CD4-positive, alpha-beta T cell (primary cell): ENCODE measurements around the gene MFAP3. TPM values are rescaled to one million over a fixed set of nuclear protein-coding genes. Genes with fewer than 3 reads are reported as not detected.

ENCODE experiments used
- ATAC-seq: fragments of 200-7000 bp; cut with Tn5 transposase; one replicate; pipeline ENCODE4 v1.10.0; 2022; ENCODE audit warnings: mild to moderate bottlenecking; ENCODE audit not compliant: poor library complexity
- CTCF ChIA-PET: fragments of 350-600 bp; sonication (Branson Sonifier 250); formaldehyde crosslinking; loops from one replicate; lab custom pipeline; 2021; ENCODE audit warnings: antibody characterized with exemption, inconsistent platforms; lab: Charles Lee
- POLR2A ChIA-PET: fragments of 350-600 bp; sonication (Branson Sonifier 250); formaldehyde crosslinking; loops from one replicate; lab custom pipeline; 2021; ENCODE audit warnings: antibody characterized with exemption, inconsistent platforms; lab: Charles Lee
- DNase-seq, 14 experiments: peaks; one replicate each; pipeline ENCODE4 v3.0.0-alpha.2; 2013 to 2020; ENCODE audit warnings: mixed read lengths in 2 of 14
- H3K27ac ChIP-seq, 2 donors: one replicate each; pipeline versions ENCODE4 v1.5.1 to v1.7.0; 2013; ENCODE audit warnings: low read length in 2 of 2, low read depth in 1 of 2, mild to moderate bottlenecking in 1 of 2
- H3K27me3 ChIP-seq, 2 experiments: 1 replicate in 1 of 2; 2 replicates in 1 of 2; pipeline versions ENCODE4 v1.6.1 to v1.7.0; 2013; ENCODE audit warnings: low read length in 2 of 2, control low read depth in 1 of 2, mild to moderate bottlenecking in 1 of 2, moderate library complexity in 1 of 2; ENCODE audit not compliant: insufficient read depth in 2 of 2, control insufficient read depth in 1 of 2
- H3K36me3 ChIP-seq: one replicate; pipeline ENCODE4 v1.6.1; 2013; ENCODE audit warnings: low read length, control low read depth; ENCODE audit not compliant: insufficient read depth
- H3K4me1 ChIP-seq: one replicate; pipeline ENCODE4 v1.6.1; 2013; ENCODE audit warnings: low read length, control low read depth; ENCODE audit not compliant: insufficient read depth
- H3K4me3 ChIP-seq: one replicate; pipeline ENCODE4 v1.5.1; 2013; ENCODE audit warnings: mild to moderate bottlenecking, low read length, moderate library complexity
- H3K9me3 ChIP-seq, 2 experiments: 1 replicate in 1 of 2; 2 replicates in 1 of 2; pipeline versions ENCODE4 v1.6.1 to v1.7.0; 2013; ENCODE audit warnings: low read length in 2 of 2, mild to moderate bottlenecking in 2 of 2, control low read depth in 1 of 2, moderate library complexity in 1 of 2; ENCODE audit not compliant: control insufficient read depth in 1 of 2, insufficient read depth in 1 of 2
- H3K27ac Mint-ChIP-seq: one replicate; pipeline ENCODE4 v1.8.0; 2020; ENCODE audit warnings: mixed read lengths
- H3K27me3 Mint-ChIP-seq: one replicate; pipeline ENCODE4 v1.8.0; 2021; ENCODE audit warnings: mixed read lengths
- H3K36me3 Mint-ChIP-seq: one replicate; pipeline ENCODE4 v1.8.0; 2021; ENCODE audit warnings: low read depth, mixed read lengths
- H3K4me1 Mint-ChIP-seq: one replicate; pipeline ENCODE4 v1.8.0; 2021; ENCODE audit warnings: low read depth, mixed read lengths
- H3K4me3 Mint-ChIP-seq: one replicate; pipeline ENCODE4 v1.8.0; 2020; ENCODE audit warnings: mild to moderate bottlenecking, mixed read lengths
- H3K9me3 Mint-ChIP-seq: one replicate; pipeline ENCODE4 v1.8.0; 2020; ENCODE audit warnings: mixed read lengths
- CTCF ChIP-seq: fragments of 200-600 bp; IDR thresholded peaks from one replicate; pipeline ENCODE4 v1.8.0; 2022; ENCODE audit warnings: antibody characterized with exemption, mild to moderate bottlenecking
- intact Hi-C, 2 experiments: fragments of 100-400 bp; cut with DNase I in 1 of 2; cut with micrococcal nuclease in 1 of 2; formaldehyde crosslinking; loops; one replicate each; pipeline versions ENCODE4 v1.15.1 to v1.9.0; 2023 to 2025; cut with DNase I, micrococcal nuclease
- total RNA-seq, 174 experiments: library from RNA in 2 of 174; stranded (reverse) in 2 of 174; gene quantifications; one replicate each; pipeline ENCODE4 v1.2.3 and lab custom pipeline; 2021 to 2026

MFAP3 gene
- total RNA-seq, 2 experiments from 2014 or later = 14.9 to 17.7 TPM

- Mint-ChIP-seq H3K4me1 (no peaks in the 10 kb centered on the region), H3K27ac (no peak overlapping the region), H3K36me3 (peaks cover 79% of the 10 kb centered on the region), H3K27me3 (no peaks in the 10 kb centered on the region), H3K4me3 (no peak overlapping the region), H3K9me3 (peaks cover 3% of the 10 kb centered on the region)
- ChIA-PET POLR2A (no interaction called here), CTCF (no interaction called here)
- no peak for ATAC-seq
- peaks cover 0 to 3% of the 10 kb centered on the region in 2 experiments for H3K9me3 ChIP-seq
- intact Hi-C loops = no loop called here
- no peaks in the 10 kb centered on the region for H3K27me3 ChIP-seq
- H3K4me3 ChIP-seq = no peak overlapping the region
- no peak for DNase-seq
- no peak overlapping the region for H3K27ac ChIP-seq
- H3K4me1 ChIP-seq = no peaks in the 10 kb centered on the region
- H3K36me3 ChIP-seq = peaks cover 51% of the 10 kb centered on the region
- TF ChIP-seq CTCF = no peak
These were observed 40.0 kb upstream of the MFAP3 start for GRCh38 chr5:153998768-153999167.

DNA sequence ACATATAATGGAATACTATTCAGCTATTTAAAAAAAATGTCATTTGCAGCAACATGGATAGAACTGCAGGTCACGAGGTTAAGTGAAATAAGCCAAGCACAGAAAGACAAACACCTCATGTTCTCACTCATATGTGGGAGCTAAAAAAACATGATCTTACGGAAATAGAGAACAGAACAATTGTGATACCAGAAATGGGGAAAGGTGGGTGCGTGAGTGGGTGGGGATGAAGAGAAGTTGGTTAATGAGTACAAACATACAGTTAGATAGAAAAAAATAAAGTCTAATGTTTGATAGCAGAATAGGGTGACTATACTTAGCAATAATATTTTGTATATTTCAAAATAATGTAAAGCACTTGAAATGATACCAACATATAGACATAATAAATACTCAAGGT lies 38.8 kb upstream of the MFAP3 start:
- Mint-ChIP-seq H3K27ac (no peak overlapping the region), H3K36me3 (peaks cover 78% of the 10 kb centered on the region), H3K4me3 (no peak overlapping the region), H3K27me3 (no peaks in the 10 kb centered on the region), H3K9me3 (peaks cover 3% of the 10 kb centered on the region), H3K4me1 (no peaks in the 10 kb centered on the region)
- intact Hi-C loops = no loop called here
- no peak overlapping the region for H3K27ac ChIP-seq
- H3K4me3 ChIP-seq = no peak overlapping the region
- POLR2A ChIA-PET = no interaction called here
- H3K9me3 ChIP-seq = peaks cover 0 to 3% of the 10 kb centered on the region in 2 experiments
- TF ChIP-seq CTCF = no peak
- ATAC-seq (no peak), DNase-seq (no peak)
- H3K27me3 ChIP-seq = no peaks in the 10 kb centered on the region
- no peaks in the 10 kb centered on the region for H3K4me1 ChIP-seq
- CTCF ChIA-PET = no interaction called here
- peaks cover 43% of the 10 kb centered on the region for H3K36me3 ChIP-seq

- H3K9me3 ChIP-seq = peaks cover 0 to 3% of the 10 kb centered on the region in 2 experiments
- CTCF ChIA-PET = no interaction called here
- intact Hi-C loops = no loop called here
These were observed 38.1 kb upstream of the MFAP3 start for GRCh38 chr5:154000703-154001102.

More at GRCh38 chr5:154000703-154001102, 38.1 kb upstream of the MFAP3 start:
- Mint-ChIP-seq H3K9me3 (peaks cover 3% of the 10 kb centered on the region), H3K4me3 (no peak overlapping the region), H3K4me1 (no peaks in the 10 kb centered on the region), H3K27ac (no peak overlapping the region), H3K36me3 (peaks cover 75% of the 10 kb centered on the region), H3K27me3 (no peaks in the 10 kb centered on the region)
- H3K4me1 ChIP-seq = no peaks in the 10 kb centered on the region
- no peak for DNase-seq
- no peak for TF ChIP-seq CTCF
- POLR2A ChIA-PET = no interaction called here
- no peak for ATAC-seq
- no peaks in the 10 kb centered on the region for H3K27me3 ChIP-seq
- H3K4me3 ChIP-seq = no peak overlapping the region
- no peak overlapping the region for H3K27ac ChIP-seq
- H3K36me3 ChIP-seq = peaks cover 41% of the 10 kb centered on the region
